ENCODE data around the gene SBK2. TPM values are rescaled to one million over a fixed set of nuclear protein-coding genes. Genes with fewer than 3 reads are reported as not detected.

SBK2 gene
- total and polyA plus RNA-seq, 2 donors (not counting 3 experiments of a cell fraction or from before 2014, with no cell fraction given) = not detected

- no peaks in the 10 kb centered on the region for H3K9me3 ChIP-seq (replicated peaks; ENCODE audit: control insufficient read depth, insufficient read depth, low read length)
- intact Hi-C loops (cut with micrococcal nuclease) = no loop called here
- H3K9me1 ChIP-seq (replicated peaks; ENCODE audit: control insufficient read depth, extremely low read depth, insufficient read depth, low read length) = no peaks in the 10 kb centered on the region
- H4K20me1 ChIP-seq (replicated peaks; ENCODE audit: control insufficient read depth, extremely low read depth, insufficient read depth, low read length) = no peaks in the 10 kb centered on the region
- H3K36me3 ChIP-seq (ENCODE audit: control insufficient read depth in 2 of 2, extremely low read depth in 1 of 2, insufficient read depth in 2 of 2, low read length in 2 of 2) = peaks cover 0 to 3% of the 10 kb centered on the region in 2 experiments
- H3K79me2 ChIP-seq (ENCODE audit: control insufficient read depth, insufficient read depth, low read length) = peaks cover 4% of the 10 kb centered on the region
- dilution Hi-C loops (cut with MboI; ENCODE audit: extremely low pct_ligation_motif_present, low sequenced_read_pairs) = no loop called here
- peak within 1 kb of the TSS; percentile 74 for H3K9ac ChIP-seq (replicated peaks; ENCODE audit: extremely low read depth, insufficient read depth, low read length)
- TF ChIP-seq JUN (IDR thresholded peaks at IDR 0.05; ENCODE audit: borderline replicate concordance, insufficient read depth, insufficient read length, low read depth) (no peak), POLR2AphosphoS5 (IDR thresholded peaks at IDR 0.05; ENCODE audit: insufficient read depth, low read depth, low read length) (peak; percentile 63), MAX (IDR thresholded peaks at IDR 0.05; ENCODE audit: insufficient read depth, insufficient read length) (no peak)
- POLR2A ChIA-PET = interaction anchor here (0.7 to 0.8 kb wide), 3 partner anchors 10 to 344 kb away, joined by 3 to 6 read pairs (median 4); partner anchors contain the start of gene UBE2S
- FAIRE-seq (peak; percentile 79), DNase-seq (ENCODE audit: low read depth, low spot score) (peak; percentile 61)
- H3K4me3 ChIP-seq (replicated peaks in 1 of 3; ENCODE audit: insufficient read depth in 1 of 3, low read depth in 1 of 3, low read length in 3 of 3) = peak within 1 kb of the TSS; percentile 32 to 63 (median 63)
- CTCF ChIA-PET = interaction anchor here (0.9 to 6.1 kb wide), 8 partner anchors 8 to 344 kb away, joined by 3 to 91 read pairs (median 7); partner anchors contain the start of genes ZNF628 and ZNF865
- peak within 1 kb of the TSS; percentile 81 for H3K4me2 ChIP-seq (ENCODE audit: insufficient read depth, low read length)
- no TSS peak for BruUV-seq (replicated peaks)
- peaks cover 34% of the 10 kb centered on the region for H3K4me1 ChIP-seq (ENCODE audit: control insufficient read depth, extremely low read depth, insufficient read depth, low read length)
- H3K27ac ChIP-seq (ENCODE audit: insufficient read depth, low read depth, low read length) = peak within 1 kb of the TSS; percentile 92
- no peaks in the 10 kb centered on the region for H3K27me3 ChIP-seq (ENCODE audit: control insufficient read depth in 2 of 2, insufficient read depth in 2 of 2, low read length in 2 of 2)
- H2AFZ ChIP-seq (ENCODE audit: low read depth, low read length) = peak within 1 kb of the TSS; percentile 76
Observed at GRCh38 chr19:55484593-55485438, 52.1 kb downstream of the SBK2 start, which contains the start of gene NAT14. Gene NAT14 (plus strand): TSS chr19:55485188. CDS start chr19:55485709, 521 bp downstream.

All from endothelial cell of umbilical vein (primary cell).